ENCODE measurements around the gene CELF5. TPM values are rescaled to one million over a fixed set of nuclear protein-coding genes. Genes with fewer than 3 reads are reported as not detected.
"Not testable (repeated sequence)": the region's sequence is repeated elsewhere in the genome, so short reads cannot be mapped to it uniquely, and the experiment has no call there.

CELF5 gene
- total RNA-seq, 1 donor from 2014 or later = 51.6 TPM

DNA sequence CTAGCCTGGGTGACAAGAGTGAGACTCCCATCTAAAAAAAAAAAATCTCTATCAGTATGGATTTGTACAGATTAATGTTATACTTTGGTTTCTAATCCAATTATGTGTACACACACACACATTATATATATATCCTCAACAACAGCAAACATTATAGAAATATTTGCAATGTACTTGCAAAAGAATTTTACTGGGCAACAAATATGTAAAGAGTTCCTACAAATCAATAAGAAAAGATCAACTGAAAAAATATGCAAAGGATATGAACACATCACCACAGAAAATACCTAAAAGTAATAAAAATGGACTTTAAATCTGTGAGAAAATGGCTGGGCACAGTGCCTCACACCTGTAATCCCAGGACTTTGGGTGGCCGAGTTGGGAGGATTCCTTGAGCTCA is 101.0 kb downstream of the CELF5 start:
- no peak for DNase-seq

DNA sequence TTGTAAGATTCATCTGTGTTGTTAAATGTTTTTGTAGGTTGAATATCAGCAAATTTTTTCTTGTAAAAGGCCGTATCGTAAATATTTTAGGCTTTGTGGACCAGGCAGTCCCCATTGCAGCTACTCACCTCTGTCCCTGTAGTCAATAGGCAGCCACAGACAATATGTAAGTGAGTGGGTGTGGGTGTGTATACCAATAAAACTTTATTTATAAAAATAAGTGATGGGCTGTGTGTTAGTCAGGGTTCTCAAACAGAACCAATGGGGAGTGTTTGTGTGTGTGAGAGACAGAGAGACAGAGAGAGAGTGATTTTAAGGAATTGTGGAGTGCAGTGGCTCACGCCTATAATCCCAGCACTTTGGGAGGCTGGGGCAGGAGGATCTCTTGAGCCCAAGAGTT is 104.3 kb downstream of the CELF5 start:
- DNase-seq = no peak

DNA sequence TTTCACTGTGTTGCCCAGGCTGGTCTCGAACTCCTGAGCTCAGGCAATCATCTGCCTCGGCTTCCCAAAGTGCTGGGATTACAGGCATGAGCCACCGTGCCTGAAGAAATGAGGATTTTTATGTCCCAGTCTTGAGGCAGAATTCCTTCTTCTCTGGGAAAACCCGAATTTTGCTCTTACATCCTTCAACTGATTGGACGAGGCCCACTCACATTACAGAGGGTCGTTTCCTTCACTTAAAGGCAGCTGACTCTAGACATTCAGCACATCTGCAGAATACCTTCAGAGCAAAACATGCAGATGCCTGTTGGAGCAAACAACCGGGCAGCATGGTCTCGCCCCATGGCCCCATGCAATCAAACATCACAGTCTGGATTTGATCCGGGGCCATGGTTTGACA is 105.6 kb downstream of the CELF5 start:
- DNase-seq = no peak

DNA sequence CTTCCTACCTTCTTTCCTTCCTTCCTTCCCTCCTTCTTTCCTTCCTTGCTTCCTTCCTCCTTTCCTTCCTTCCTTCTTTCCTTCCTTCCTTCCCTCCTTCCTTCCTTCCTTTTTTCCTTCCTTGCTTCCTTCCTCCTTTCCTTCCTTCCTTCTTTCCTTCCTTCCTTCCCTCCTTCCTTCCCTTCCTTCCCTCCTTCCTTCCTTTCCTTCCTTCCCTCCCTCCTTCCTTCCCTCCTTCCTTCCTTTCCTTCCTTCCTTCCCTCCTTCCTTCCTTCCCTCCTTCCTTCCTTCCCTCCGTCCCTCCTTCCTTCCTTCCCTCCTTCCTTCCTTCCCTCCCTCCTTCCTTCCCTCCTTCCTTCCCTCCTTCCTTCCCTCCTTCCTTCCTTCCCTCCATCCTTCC is 107.8 kb downstream of the CELF5 start:
- DNase-seq = not testable (repeated sequence)

DNA sequence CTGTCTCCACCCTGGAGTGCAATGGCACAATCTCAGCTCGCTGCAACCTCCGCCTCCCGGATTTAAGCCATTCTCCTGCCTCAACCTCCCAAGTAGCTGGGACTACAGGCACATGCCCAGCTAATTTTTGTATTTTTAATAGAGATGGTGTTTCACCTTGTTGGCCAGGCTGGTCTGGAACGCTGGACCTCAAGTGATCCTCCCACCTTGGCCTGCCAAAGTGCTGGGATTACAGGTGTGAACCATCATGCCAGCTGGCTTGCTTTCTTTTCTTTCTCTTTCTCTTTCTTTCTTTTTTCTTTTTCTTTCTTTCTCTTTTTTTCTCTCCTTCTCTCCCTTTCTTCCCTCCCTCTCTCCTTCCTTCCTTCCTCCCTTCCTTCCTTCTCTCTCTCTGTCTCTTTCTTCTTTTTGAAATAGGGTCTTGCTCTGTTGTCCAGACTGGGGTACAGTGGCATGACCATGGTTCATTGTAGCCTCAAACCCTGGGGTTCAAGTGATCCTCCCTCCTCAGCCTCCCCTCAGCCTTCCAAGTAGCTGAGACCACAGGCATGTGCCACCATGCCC is 108.6 kb downstream of the CELF5 start:
- no peak for DNase-seq

DNA sequence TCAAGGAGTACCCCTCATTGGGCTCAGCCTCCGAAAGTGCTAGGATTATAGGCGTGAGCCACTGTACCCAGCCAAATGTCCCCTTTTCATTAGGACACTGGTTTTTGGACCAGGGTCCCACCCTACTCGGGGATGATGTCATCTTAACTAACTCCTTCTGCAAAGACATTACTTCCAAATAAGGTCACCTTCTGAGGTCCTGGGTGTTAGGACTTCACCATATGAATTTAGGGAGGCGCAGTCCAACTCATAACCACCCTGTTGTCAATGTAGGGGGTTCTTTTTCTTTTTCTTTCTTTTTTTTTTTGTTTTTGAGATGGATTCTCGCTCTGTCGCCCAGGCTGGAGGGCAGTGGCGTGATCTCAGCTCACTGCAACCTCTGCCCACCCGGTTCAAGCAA is 109.2 kb downstream of the CELF5 start:
- no peak for DNase-seq

DNA sequence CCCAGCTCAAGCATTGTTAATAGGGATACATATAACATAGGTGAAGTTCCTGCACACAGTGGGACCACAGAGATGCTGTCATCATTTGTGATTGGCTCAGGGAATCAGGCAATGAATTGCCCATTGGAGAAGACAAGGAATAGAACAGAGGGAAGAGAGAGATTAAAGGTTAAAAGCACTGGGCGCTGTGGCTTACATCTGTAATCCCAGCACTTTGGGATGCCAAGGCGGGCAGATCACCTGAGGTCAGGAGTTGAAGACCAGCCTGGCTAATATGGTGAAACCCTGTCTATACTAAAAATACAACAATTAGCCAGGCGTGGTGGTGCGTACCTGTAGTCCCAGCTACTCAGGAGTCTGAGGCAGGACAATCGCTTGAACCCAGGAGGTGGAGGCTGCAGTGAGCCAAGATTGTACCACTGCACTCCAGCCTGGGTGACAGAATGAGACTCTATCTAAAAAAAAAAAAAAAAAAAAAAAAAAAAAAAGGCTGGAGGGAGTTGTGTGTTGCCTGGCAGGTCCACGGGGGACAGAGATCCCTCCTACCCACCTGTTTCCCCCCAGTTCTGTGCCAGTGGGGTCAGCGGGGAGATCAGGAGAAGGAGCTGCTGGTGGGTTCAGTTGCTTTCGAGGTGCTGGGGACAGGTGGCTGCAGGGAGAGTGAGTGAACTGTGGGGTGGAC is 110.4 kb downstream of the CELF5 start:
- not testable (repeated sequence) for DNase-seq

DNA sequence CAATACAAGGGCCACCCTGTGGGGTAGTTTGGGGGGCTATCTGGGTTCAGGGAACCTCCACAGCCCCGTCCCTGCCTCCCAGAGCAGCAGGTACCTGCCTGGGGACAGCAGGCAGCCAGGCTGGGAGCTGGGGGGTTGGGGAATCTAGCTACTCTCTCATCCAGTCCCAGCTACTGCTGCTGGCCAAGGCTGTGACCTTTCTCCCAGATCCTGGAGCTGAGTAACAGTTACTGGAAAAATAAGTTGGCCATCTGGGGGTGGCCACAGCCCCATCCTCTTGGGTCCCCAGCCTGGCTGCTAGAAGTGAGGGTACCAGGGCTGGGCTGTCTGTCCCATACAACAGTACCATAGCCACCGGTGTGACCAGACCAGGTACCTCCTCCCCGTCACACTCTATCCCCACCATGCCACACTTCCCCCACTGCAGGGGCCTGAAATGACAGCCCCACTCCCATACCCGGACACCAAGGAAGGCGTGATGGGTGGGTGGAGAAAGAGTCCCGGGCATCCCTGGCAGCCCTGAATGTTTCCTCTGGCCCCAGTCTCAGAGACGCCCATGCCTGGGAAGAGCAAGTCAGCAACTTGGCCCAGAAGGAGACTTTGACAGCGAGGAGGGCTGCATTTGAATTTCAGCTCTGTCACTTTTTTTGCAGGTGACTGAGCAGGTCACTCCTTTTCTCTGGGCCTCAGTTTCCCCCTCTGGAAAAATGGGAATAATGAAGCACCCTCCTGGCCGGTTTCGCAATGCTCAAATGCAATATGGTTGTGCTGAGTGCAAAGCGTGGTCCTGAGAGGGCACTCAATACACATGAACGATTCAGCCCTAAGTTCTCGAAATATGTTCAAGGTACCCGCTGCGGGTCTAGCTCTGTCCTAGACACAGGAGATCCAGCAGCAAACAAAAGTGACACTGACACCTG is 111.2 kb downstream of the CELF5 start:
- DNase-seq = no peak

DNA sequence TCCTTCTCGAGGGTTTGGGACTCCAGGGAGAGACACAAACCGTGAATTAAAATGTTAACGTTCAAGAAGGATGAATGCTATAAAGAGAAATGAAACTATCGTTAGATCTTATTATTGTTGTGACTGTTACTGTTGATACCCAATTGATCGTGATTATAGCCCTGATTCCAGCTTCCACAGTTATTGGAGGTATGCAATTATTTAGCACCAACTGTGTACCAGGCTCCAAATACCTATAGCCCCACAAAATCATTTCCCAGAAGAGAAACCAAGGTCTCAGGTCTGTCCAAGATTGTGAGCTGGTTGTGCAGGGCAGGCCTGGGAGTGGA is 111.9 kb downstream of the CELF5 start:
- no peak for DNase-seq

DNA sequence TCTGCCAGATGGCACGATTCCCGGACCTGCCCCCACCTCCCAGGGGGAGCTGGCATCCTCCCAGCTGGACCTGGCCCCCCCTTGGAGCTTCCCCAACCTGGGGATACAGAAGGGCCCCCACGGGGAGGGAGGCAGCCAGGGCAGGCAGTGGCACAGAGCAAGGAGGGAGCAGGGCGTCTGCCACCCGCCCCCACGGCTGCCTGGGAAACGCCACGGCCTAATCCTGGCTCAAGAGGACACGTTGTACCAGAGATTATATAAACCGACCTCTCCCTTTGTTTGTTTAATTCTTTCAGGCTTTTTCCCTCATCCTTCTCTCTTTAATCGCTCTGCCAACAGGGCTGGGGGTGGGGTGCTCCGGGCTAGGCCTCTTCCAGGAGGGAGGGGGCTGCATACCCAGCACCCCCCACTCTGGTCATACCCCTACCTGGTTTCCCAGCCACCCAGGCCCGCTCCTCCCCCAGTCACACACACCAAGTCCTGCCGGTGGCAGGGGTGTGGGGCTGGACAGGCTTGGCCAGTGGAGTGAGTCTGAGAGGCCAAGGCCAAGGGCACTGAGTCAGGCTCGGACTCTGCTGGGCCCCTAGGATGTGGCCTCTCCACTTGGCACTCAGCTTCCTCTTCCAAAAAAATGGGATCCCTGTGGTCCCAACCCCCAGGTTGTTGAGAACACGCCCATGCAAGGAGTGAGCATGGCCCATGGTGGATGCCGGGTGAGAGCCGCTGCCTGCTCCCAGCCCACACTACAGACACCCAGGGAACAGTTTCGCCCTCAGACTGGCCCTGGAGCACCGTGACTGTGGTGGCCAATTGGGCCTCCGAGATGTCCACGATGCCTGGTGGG is 112.4 kb downstream of the CELF5 start:
- peak; percentile 64 for DNase-seq

DNA sequence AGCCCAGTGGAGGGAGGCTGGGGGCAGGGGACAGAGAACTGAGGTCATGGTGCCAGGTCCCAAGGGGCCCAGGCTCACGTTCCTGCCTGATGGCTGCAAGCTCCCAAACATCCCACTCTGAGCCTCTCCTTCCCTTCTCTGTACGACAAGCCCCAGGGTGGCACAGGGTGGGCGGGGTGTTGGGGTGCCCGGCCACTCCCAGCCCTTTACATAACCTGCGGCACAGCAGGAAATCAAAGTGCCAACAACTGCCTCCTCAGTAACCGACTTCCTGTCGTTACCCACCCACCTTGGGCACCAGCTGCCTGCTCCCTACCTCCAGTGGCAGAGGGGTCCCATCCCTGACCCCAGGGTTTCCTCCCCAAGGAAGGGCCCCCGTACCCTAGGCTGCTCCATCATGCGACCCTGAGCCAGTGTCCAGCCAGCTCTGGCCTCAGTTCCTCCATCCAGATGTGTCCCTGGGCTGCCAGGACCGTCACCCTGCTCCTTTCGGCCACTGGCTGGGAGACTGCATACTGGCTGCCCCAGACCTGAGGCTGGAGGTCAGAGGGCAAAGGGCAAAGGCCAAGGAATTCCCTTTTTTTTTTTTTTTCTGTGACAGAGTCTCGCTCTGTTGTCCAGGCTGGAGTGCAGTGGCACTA is 114.2 kb downstream of the CELF5 start:
- no peak for DNase-seq

DNA sequence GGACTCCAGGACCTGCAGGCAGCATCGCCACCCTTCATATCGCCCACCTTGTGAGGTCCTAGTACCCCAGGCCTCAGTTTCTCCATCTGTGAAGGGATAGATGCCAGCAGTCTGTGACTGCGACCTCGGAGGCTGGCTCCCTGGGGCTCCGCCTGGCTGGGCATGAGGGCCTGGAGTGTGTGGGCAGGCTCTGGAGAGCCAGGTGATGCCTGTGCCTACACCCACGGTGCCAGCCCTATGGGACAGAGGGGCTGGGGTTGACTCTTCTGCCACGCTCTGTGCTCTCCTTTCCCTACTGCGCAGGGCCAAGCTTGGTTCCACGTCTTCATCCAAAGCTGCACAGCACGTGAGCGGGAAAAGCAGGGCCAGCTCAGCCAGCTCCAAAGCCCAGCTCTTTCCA is 115.9 kb downstream of the CELF5 start:
- DNase-seq = no peak

DNA sequence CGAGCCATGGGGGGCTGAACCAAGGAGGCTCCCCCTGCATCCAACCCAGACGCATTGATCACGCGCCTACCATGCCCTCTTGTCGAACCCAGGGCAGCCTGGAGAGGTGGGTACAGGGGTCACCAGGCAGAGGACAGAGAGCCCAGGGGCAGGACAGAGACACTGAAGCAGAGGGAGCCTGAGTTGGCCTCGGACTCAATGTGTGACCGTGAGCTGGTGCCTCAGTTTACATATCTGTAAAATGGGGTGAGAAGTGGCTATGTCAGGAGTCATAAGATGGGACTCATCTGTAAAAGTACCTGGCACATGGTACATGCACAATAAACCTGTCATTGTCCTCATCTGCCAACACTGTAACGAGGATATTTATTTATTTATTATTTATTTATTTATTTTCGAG is 117.8 kb downstream of the CELF5 start:
- no peak for DNase-seq

DNA sequence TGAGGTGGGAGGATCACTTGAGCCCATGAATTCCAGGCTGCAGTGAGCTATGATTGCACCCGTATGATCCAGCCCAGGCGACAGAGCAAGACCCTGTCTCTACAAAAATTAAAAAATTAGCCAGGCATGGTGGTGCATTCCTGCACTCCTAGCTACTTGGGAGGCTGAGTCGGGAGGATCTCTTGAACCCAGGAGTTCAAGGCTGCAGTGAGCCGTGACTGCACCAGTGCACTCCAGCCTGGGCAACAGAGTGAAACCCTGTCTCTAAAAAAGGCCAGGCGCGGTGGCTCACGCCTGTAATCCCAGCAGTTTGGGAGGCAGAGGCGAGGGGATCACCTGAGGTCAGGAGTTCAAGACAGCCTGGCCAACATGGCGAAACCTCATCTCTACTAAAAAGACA is 118.5 kb downstream of the CELF5 start:
- not testable (repeated sequence) for DNase-seq

DNA sequence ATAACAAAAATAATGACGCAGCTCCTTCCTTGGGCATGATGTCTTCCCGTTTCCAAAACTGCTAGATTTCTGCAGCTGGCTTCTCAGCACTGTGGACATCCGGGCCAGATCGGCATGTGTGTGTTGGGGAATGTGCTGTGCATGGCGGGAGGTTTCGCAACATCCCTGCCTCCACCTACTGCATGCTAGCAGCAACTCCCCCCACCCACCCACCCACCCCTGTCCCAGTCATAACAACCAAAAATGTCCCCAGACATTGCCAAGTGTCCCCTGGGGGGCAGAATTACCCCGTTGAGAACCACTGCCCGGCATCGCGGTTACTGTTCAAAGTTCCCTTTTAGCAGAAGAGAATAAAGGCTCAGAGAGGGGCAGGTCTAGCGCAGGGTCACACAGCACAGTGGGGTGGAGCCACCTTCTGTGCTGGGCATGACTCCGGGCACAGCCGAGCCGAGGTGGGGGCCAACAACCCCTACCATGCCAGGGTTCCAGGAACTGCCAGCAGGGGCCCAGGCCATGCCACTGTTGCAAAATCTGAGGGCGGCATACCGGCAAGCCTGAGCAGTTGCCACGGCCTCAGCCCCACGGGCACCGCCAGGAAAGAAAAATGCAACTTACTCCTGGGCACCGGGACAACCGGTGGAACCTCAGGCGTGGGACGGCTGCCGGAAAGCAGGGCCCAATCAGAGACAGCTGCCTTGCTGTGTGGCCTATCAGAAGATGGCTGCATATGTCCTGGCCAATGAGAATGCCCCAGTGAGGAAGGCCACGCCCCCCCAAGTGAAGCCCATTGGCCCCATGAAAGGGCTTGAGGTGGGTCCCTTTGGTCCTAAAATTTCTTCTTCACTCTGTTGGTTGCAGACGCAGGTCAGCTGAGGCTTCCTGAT is 119.4 kb downstream of the CELF5 start:
- DNase-seq = peak; percentile 76

DNA sequence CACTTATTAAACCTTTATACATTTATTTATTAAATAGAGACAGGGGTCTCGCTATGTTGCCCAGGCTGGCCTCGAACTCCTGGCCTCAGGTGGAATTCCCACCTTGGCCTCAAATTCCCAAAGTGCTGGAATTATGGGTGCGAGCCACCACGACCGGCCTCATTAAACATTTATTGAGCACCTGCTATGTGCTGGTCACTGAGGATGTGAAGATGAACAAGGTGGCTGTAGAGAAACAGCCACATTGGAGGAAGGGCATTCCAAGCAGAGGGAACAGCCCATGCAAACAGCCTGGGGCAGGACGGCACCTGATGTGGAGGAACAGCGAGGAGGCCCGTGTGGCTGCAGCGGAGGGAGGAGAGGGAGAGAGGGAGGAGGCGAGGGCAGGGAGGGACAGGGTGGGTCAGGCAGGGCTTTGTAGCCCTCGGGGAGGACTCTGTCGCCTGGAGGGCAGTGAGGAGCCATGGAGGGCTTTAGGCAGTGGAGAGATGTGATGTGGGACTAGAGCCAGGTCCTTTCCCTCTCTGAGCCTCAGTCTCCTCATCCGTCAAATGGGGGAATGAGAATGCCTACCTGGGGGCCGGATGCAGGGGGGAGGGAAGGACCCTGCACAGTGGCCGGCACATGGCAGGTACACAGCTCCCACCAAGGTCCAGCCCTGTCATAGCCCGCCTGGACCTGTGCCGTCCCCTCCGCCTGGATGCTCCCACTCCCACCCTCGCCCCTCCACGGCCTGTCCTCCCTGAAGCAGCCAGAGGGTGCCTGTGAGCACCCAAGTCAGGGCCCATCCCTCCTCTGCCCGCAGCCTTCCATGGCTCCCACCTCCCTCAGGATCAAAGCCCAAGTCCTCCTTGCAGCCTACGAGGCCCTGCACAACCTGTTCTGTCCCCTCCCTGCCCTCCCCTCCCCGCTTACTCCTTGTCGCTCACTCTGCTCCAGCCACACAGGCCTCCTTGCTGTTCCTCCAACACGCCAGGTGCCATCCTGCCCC is 120.4 kb downstream of the CELF5 start:
- no peak for DNase-seq

DNA sequence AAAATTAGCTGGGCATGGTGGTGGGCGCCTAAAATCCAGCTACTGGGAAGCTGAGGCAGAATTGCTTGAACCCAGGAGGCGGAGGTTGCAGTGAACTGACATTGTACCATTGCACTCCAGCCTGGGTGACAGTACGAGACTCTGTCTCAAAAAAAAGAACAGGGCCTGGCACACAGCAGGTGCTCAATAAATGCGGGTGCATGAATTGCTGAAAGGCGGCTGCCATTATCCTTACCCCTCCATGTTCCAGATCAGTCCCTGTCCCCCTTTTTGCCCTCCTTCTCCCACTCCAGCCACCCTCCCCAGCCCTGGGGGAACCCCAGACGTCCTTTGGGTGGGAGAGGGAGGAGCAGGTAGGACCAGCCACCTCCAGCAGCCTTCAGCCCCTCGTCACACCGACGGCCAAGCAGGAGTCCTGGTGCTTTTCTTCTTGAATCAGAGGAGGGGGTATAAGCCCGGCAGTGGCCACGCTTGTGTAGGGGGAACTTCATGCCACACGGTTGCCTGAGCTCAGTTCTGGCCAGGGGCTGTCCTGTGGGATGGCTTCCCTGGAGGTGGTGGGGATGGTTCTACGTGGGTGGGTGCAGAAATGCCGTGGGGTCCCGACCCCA is 121.5 kb downstream of the CELF5 start:
- DNase-seq = no peak
